K562 (cell line): ENCODE measurements around the gene PTPRO. TPM values are rescaled to one million over a fixed set of nuclear protein-coding genes. Genes with fewer than 3 reads are reported as not detected.

Experiments
- ATAC-seq: fragments of 200-7000 bp; cut with Tn5 transposase; 3 replicates; pipeline ENCODE4 v1.9.1; 2020; ENCODE audit warnings: moderate library complexity
- BruUV-seq: library from RNA; stranded (reverse); fragments of 400-500 nt; replicated peaks from 2 replicates; lab custom pipeline; 2021; lab: Mats Ljungman, UMichigan
- CTCF ChIA-PET: fragments of 300-600 bp; formaldehyde crosslinking; extraction: SDS; loops from one replicate; lab custom pipeline; 2021; ENCODE audit warnings: low intra/inter-chr PET ratio; lab: Yijun Ruan, JAX
- POLR2A ChIA-PET: fragments of 300-600, 350-650 bp; sonication (Branson Sonifier 250); formaldehyde crosslinking; extraction: SDS; loops from one replicate; lab custom pipeline; 2021; ENCODE audit warnings: antibody characterized with exemption, inconsistent platforms; lab: Yijun Ruan, JAX
- DNase-seq, 4 experiments: peaks; one replicate each; pipeline versions ENCODE4 v3.0.0 to v3.0.0-alpha.2; 2011 to 2018; ENCODE audit warnings: low spot score in 3 of 4, mixed read lengths in 3 of 4; ENCODE audit errors: extremely low read depth in 1 of 4
- FAIRE-seq: peaks from 2 replicates; lab custom pipeline; 2011; peaks lifted over from hg19 to GRCh38; lab: Jason Lieb, UNC
- H2AFZ ChIP-seq: 2 replicates; pipeline ENCODE4 v1.6.0; 2011; ENCODE audit warnings: low read depth, low read length, control low read depth, inconsistent platforms
- H3K27ac ChIP-seq: fragments of 200-600 bp; 3 replicates; pipeline ENCODE4 v1.8.0; 2011; ENCODE audit warnings: low read depth, mild to moderate bottlenecking, control low read depth, inconsistent platforms, low read length, moderate library complexity, mixed read lengths; ENCODE audit errors: extremely low read depth
- H3K27me3 ChIP-seq, 2 experiments: fragments of 300-600 bp in 1 of 2; 2 replicates in 1 of 2; 3 replicates in 1 of 2; pipeline versions ENCODE4 v1.6.0 to v1.8.0; 2011; ENCODE audit warnings: inconsistent platforms in 2 of 2, low read length in 2 of 2, mild to moderate bottlenecking in 1 of 2, mixed read lengths in 1 of 2, moderate library complexity in 1 of 2; ENCODE audit not compliant: control insufficient read depth in 2 of 2, insufficient read depth in 2 of 2
- H3K36me3 ChIP-seq: fragments of 300-600 bp; 3 replicates; pipeline ENCODE4 v1.8.0; 2011; ENCODE audit warnings: mild to moderate bottlenecking, low read length, inconsistent platforms; ENCODE audit not compliant: control insufficient read depth, insufficient read depth
- H3K4me1 ChIP-seq, 2 experiments: fragments of 200-600 bp in 1 of 2; replicated peaks in 1 of 2; 2 replicates in 1 of 2; 3 replicates in 1 of 2; pipeline versions ENCODE4 v1.5.1 to v1.8.0; 2011; ENCODE audit warnings: inconsistent platforms in 2 of 2, low read length in 2 of 2, mild to moderate bottlenecking in 1 of 2, mixed read lengths in 1 of 2, moderate library complexity in 1 of 2; ENCODE audit not compliant: control insufficient read depth in 2 of 2, insufficient read depth in 2 of 2
- H3K4me2 ChIP-seq: 2 replicates; pipeline ENCODE4 v1.6.1; 2011; ENCODE audit warnings: low read length, control low read depth, inconsistent platforms, mixed read lengths; ENCODE audit not compliant: insufficient read depth
- H3K4me3 ChIP-seq: fragments of 200-600 bp; sonication (generic), shearing (Covaris generic); 2 replicates; pipeline ENCODE4 v1.5.1; 2016; ENCODE audit warnings: control low read depth, inconsistent platforms
- H3K79me2 ChIP-seq: fragments of 200-600 bp; 3 replicates; pipeline ENCODE4 v1.8.0; 2011; ENCODE audit warnings: low read length, inconsistent platforms; ENCODE audit not compliant: control insufficient read depth, insufficient read depth
- H3K9ac ChIP-seq, 2 experiments: 2 replicates each; pipeline versions ENCODE4 v1.6.0 to v1.6.1; 2011; ENCODE audit warnings: low read depth in 2 of 2, low read length in 2 of 2, control low read depth in 1 of 2, inconsistent platforms in 1 of 2, mild to moderate bottlenecking in 1 of 2, mixed read lengths in 1 of 2; ENCODE audit not compliant: insufficient read depth in 1 of 2
- H3K9me1 ChIP-seq: one replicate; pipeline ENCODE4 v1.6.0; 2011; ENCODE audit warnings: inconsistent platforms, mild to moderate bottlenecking, low read length, moderate library complexity; ENCODE audit not compliant: control insufficient read depth, insufficient read depth
- H3K9me3 ChIP-seq: replicated peaks from 2 replicates; pipeline ENCODE4 v1.5.1; 2011; ENCODE audit warnings: low read depth, low read length, inconsistent platforms; ENCODE audit not compliant: control insufficient read depth, insufficient read depth
- H4K20me1 ChIP-seq: replicated peaks from 2 replicates; pipeline ENCODE4 v1.6.1; 2011; ENCODE audit warnings: low read length, inconsistent platforms, mixed read lengths; ENCODE audit not compliant: control insufficient read depth, insufficient read depth
- E2F4 ChIP-seq: sonication (generic); formaldehyde crosslinking; IDR thresholded peaks from 2 replicates; pipeline ENCODE4 v1.8.0; 2022; ENCODE audit warnings: mild to moderate bottlenecking, low read depth, missing genetic modification reagents
- IRF1 ChIP-seq: sonication (generic); formaldehyde crosslinking; IDR thresholded peaks from 2 replicates; pipeline ENCODE4 v1.8.0; 2022; ENCODE audit warnings: missing genetic modification reagents, mild to moderate bottlenecking, borderline replicate concordance
- NKRF ChIP-seq: fragments of 450-650 bp; IDR thresholded peaks from 2 replicates; pipeline ENCODE4 v1.6.1; 2016; ENCODE audit warnings: borderline replicate concordance
- SIRT6 ChIP-seq: IDR thresholded peaks from one replicate; pipeline ENCODE4 v1.6.1; 2012; ENCODE audit warnings: low read depth, mild to moderate bottlenecking, control low read depth, inconsistent platforms, low read length, moderate library complexity
- TCF3 ChIP-seq: sonication (generic); formaldehyde crosslinking; IDR thresholded peaks from 2 replicates; pipeline ENCODE4 v1.4.0; 2020; ENCODE audit warnings: mild to moderate bottlenecking, missing genetic modification reagents
- TGIF2 ChIP-seq: sonication (generic); formaldehyde crosslinking; IDR thresholded peaks from 2 replicates; pipeline ENCODE4 v1.8.1; 2022; ENCODE audit warnings: mild to moderate bottlenecking, missing genetic modification reagents, moderate library complexity
- ZBTB33 ChIP-seq: sonication (generic); formaldehyde crosslinking; IDR thresholded peaks from 2 replicates; pipeline ENCODE4 v1.8.1; 2023; ENCODE audit warnings: mild to moderate bottlenecking, missing genetic modification reagents
- ZEB2 ChIP-seq: fragments of 450-650 bp; IDR thresholded peaks from 2 replicates; pipeline ENCODE4 v1.6.1; 2016
- ZFP30 ChIP-seq: fragments of 250-450 bp; sonication (Bioruptor Pico); IDR thresholded peaks from 2 replicates; pipeline ENCODE4 v1.8.0; 2022; ENCODE audit warnings: moderate library complexity, mild to moderate bottlenecking, inconsistent platforms, borderline replicate concordance
- ZFP36 ChIP-seq: fragments of 150-350 bp; IDR thresholded peaks from 2 replicates; pipeline ENCODE4 v1.6.1; 2018; ENCODE audit warnings: low read length, low read depth; ENCODE audit not compliant: partially characterized antibody
- ZNF3 ChIP-seq: fragments of 250-450 bp; sonication (Bioruptor Pico); IDR thresholded peaks from 2 replicates; pipeline ENCODE4 v1.5.0; 2021; ENCODE audit warnings: mild to moderate bottlenecking, moderate library complexity
- ZNF561 ChIP-seq: fragments of 450-650 bp; formaldehyde crosslinking; conservative IDR thresholded peaks from 2 replicates; pipeline ENCODE4 v1.4.0; 2020; ENCODE audit warnings: mild to moderate bottlenecking, moderate library complexity
- ZNF77 ChIP-seq: fragments of 250-450 bp; sonication (Bioruptor Pico); IDR thresholded peaks from 2 replicates; pipeline ENCODE4 v1.5.0; 2020
- WGBS: fragments of 100-300 bp; shearing (Covaris generic); methylation state at CpG from one replicate; pipeline ENCODE4 v1.1.6; 2016; ENCODE audit warnings: low coverage, mixed read lengths; ENCODE audit not compliant: insufficient coverage; ENCODE audit errors: missing lambda C conversion rate; 5-methylcytosine and 5-hydroxymethylcytosine counted together
- in situ Hi-C: fragments of 300-500 bp; cut with MboI; formaldehyde crosslinking; loops from 4 replicates; pipeline ENCODE4 v1.15.0; 2018; ENCODE audit warnings: inconsistent platforms, mixed read lengths
- intact Hi-C: fragments of 100-400 bp; cut with micrococcal nuclease; formaldehyde crosslinking; loops from 2 replicates; pipeline ENCODE4 v1.14.2; 2022
- polyA plus RNA-seq, 8 experiments: library from polyadenylated mRNA; depleted of rRNA in 4 of 8; stranded (reverse) in 5 of 8; unstranded in 3 of 8; fragments of >200 nt; fragmentation: Nextera tagmentation in 2 of 8; fragmentation: Illumina TruSeq in 1 of 8; extraction: Ambion mirVana in 2 of 8; extraction: Trizol in 1 of 8; gene quantifications; 2 replicates each; pipeline versions ENCODE4 v1.2.1 to v1.2.3, GENCODE V29; 2011 to 2014; ENCODE audit warnings: inconsistent platforms in 1 of 8, missing spikeins in 1 of 8
- total RNA-seq, 7 experiments: library from RNA; depleted of rRNA in 6 of 7; stranded (reverse); fragments of >200 nt in 6 of 7; fragmentation: Illumina TruSeq in 2 of 7; extraction: Trizol in 2 of 7; gene quantifications; 2 replicates each; pipeline versions ENCODE4 v1.2.1 to v1.2.3, GENCODE V29; 2011 to 2021; ENCODE audit warnings: low replicate concordance in 1 of 7

Gene PTPRO
- total and polyA plus RNA-seq, 9 of the 15 experiments (the other 6 are each of a cell fraction or from before 2014, with no cell fraction given) = 0.22 TPM; not detected in 8

- FAIRE-seq (no peak), ATAC-seq (no peak), DNase-seq (no peak)
- TF ChIP-seq ZNF561 (no peak), ZFP30 (no peak), ZBTB33 (CRISPR knock-in tag) (no peak), ZFP36 (no peak), E2F4 (CRISPR knock-in tag) (no peak), TCF3 (no peak), ZNF3 (no peak), IRF1 (CRISPR knock-in tag) (no peak), TGIF2 (no peak), NKRF (no peak), ZNF77 (no peak), SIRT6 (no peak), ZEB2 (no peak)
- intact Hi-C loops = loop anchor here (10.0 kb wide), 2 partner anchors 801 to 891 kb away; no protein-coding TSS in a partner anchor
- no peak overlapping the region for H3K4me2 ChIP-seq
- in situ Hi-C loops = no loop called here
- H3K4me3 ChIP-seq = no peak overlapping the region
- no peaks in the 10 kb centered on the region for H3K9me3 ChIP-seq
- ChIA-PET POLR2A (no interaction called here), CTCF (no interaction called here)
- H3K9ac ChIP-seq = no peak overlapping the region
- H2AFZ ChIP-seq = no peak overlapping the region
- no peaks in the 10 kb centered on the region for H3K36me3 ChIP-seq
- no peaks in the 10 kb centered on the region for H4K20me1 ChIP-seq
- H3K4me1 ChIP-seq = no peaks in the 10 kb centered on the region
- no peaks in the 10 kb centered on the region for H3K79me2 ChIP-seq
- WGBS = 6% methylated on average over 2 of the region's 2 CpGs
- H3K27ac ChIP-seq = no peak overlapping the region
- no TSS peak for BruUV-seq
- no peaks in the 10 kb centered on the region for H3K9me1 ChIP-seq
- H3K27me3 ChIP-seq = no peaks in the 10 kb centered on the region
These were observed 203.1 kb downstream of the PTPRO start for GRCh38 chr12:15525441-15525840.
